ENCODE data around the gene ASCL4. TPM values are rescaled to one million over a fixed set of nuclear protein-coding genes. Genes with fewer than 3 reads are reported as not detected.

The ASCL4 gene
- total RNA-seq, 1 experiment from 2014 or later, result not detected

DNA sequence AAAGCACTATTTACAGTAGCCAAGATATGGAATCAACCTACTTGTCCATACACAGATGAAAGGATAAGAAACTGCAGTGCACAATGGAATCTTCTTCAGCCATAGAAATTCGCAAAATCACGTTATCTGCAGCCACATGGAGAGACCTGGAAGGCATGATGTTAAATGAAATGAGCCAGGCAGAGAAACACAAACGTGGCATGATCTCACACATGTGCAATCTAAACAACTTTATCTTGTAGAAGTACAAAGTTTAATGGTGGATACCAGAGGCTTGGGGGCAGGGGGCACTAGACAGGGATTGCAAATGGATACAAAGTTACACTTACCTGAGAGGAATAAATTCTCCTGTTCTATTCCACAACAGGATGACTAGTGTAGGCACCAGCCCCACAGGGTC is 24.1 kb downstream of the ASCL4 start:
- Histone ChIP-seq H4K91ac (ENCODE audit: insufficient read length, low read depth, low read length) (no peak overlapping the region), H2BK5ac (ENCODE audit: insufficient read length, low read length) (no peak overlapping the region), H2BK15ac (ENCODE audit: low read depth, low read length) (no peak overlapping the region), H3K23ac (ENCODE audit: insufficient read length, low read depth, low read length) (no peak overlapping the region), H4K20me1 (ENCODE audit: control insufficient read depth, insufficient read depth, insufficient read length) (no peaks in the 10 kb centered on the region), H3K9ac (ENCODE audit: extremely low read depth, insufficient read length, low read length) (no peak overlapping the region), H3K56ac (ENCODE audit: insufficient read length, low read depth, low read length) (no peak overlapping the region), H3K27ac (ENCODE audit: insufficient read length, low read depth, low read length) (no peak overlapping the region), H3K23me2 (ENCODE audit: insufficient read length, low read depth, low read length, poor library complexity, severe bottlenecking) (no peaks in the 10 kb centered on the region), H3K27me3 (ENCODE audit: insufficient read depth, low read length) (no peaks in the 10 kb centered on the region), H2BK12ac (ENCODE audit: insufficient read length, low read depth, low read length) (no peak overlapping the region), H2AK5ac (ENCODE audit: insufficient read length, low read length) (no peak overlapping the region), H3K4me2 (ENCODE audit: insufficient read depth, insufficient read length, low read length) (no peak overlapping the region), H3K4me1 (ENCODE audit: insufficient read depth, low read length) (no peaks in the 10 kb centered on the region), H4K8ac (replicated peaks; ENCODE audit: insufficient read length, low read depth, low read length) (no peak overlapping the region), H3K18ac (ENCODE audit: insufficient read length, low read depth, low read length) (no peak overlapping the region), H2BK20ac (ENCODE audit: low read depth, low read length, poor library complexity, severe bottlenecking) (no peak overlapping the region), H3T11ph (ENCODE audit: low read length) (no peak overlapping the region), H3K79me2 (ENCODE audit: insufficient read depth, low read length) (no peaks in the 10 kb centered on the region), H3K14ac (ENCODE audit: insufficient read depth, low read length) (no peak overlapping the region), H2AFZ (ENCODE audit: low read length) (no peak overlapping the region), H2BK120ac (ENCODE audit: low read depth, low read length, poor library complexity, severe bottlenecking) (no peak overlapping the region), H3K4ac (ENCODE audit: low read depth, low read length) (no peak overlapping the region), H3K79me1 (ENCODE audit: insufficient read depth, low read depth, low read length, poor library complexity, severe bottlenecking) (no peaks in the 10 kb centered on the region), H4K5ac (ENCODE audit: insufficient read length, low read depth, low read length) (no peak overlapping the region), H3K9me3 (ENCODE audit: control insufficient read depth, low read depth, low read length) (no peaks in the 10 kb centered on the region)
- Mint-ChIP-seq H3K4me3 (no peak overlapping the region), H3K9me3 (no peaks in the 10 kb centered on the region), H3K27ac (no peak overlapping the region), H3K36me3 (ENCODE audit: insufficient read depth in 1 of 3, low read depth in 3 of 3) (no peaks in the 10 kb centered on the region), H3K4me1 (peaks cover 12% of the 10 kb centered on the region in 2 experiments), H3K27me3 (ENCODE audit: low read depth) (peaks cover 25% of the 10 kb centered on the region)
- no CpG with 5 or more reads among the region's 3 CpGs for WGBS (ENCODE audit: extremely low coverage, insufficient read length, low lambda C conversion rate)
- DNase-seq, result no peak
- TF ChIP-seq, protein P1, sequence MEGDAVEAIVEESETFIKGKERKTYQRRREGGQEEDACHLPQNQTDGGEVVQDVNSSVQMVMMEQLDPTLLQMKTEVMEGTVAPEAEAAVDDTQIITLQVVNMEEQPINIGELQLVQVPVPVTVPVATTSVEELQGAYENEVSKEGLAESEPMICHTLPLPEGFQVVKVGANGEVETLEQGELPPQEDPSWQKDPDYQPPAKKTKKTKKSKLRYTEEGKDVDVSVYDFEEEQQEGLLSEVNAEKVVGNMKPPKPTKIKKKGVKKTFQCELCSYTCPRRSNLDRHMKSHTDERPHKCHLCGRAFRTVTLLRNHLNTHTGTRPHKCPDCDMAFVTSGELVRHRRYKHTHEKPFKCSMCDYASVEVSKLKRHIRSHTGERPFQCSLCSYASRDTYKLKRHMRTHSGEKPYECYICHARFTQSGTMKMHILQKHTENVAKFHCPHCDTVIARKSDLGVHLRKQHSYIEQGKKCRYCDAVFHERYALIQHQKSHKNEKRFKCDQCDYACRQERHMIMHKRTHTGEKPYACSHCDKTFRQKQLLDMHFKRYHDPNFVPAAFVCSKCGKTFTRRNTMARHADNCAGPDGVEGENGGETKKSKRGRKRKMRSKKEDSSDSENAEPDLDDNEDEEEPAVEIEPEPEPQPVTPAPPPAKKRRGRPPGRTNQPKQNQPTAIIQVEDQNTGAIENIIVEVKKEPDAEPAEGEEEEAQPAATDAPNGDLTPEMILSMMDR (conservative IDR thresholded peaks at IDR 0.05), result no peak

Measured in H9 (cell line).